Measurements from ENCODE around the gene HLCS. TPM values are rescaled to one million over a fixed set of nuclear protein-coding genes. Genes with fewer than 3 reads are reported as not detected.
A peak's percentile ranks its signal among the peaks of the same experiment; 100 is the strongest.

Gene HLCS
- polyA plus RNA-seq, 1 experiment, result 22.3 TPM

DNA sequence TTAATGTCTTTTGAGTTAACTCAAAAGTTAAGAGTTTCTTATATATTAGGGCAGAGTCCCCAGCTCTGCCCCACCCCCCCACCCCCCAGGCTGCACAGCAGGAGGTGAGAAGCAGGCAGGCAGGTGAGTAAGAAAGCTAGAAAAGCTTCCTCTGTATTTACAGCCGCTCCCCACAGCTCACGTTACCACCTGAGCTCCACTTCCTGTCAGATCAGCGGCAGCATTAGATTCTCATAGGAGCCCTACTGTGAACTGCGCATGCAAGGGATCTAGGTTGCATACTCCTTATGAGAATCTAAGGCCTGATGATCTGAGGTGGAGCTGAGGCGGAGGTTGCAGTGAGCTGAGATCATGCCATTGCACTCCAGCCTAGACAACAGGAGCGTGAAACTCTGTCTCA is 185.6 kb downstream of the HLCS start:
- DNase-seq (ENCODE audit: low read depth, low spot score), result no peak
- Histone ChIP-seq H3K4me3 (ENCODE audit: low read depth, low read length) (no peak overlapping the region), H3K27me3 (ENCODE audit: control insufficient read depth, insufficient read depth, low read length) (no peaks in the 10 kb centered on the region), H3K27ac (ENCODE audit: low read depth, low read length) (no peak overlapping the region), H3K9me3 (ENCODE audit: control insufficient read depth, insufficient read depth, low read length) (no peaks in the 10 kb centered on the region)
- POLR2A ChIA-PET, result no interaction called here
- TF ChIP-seq, protein P1, sequence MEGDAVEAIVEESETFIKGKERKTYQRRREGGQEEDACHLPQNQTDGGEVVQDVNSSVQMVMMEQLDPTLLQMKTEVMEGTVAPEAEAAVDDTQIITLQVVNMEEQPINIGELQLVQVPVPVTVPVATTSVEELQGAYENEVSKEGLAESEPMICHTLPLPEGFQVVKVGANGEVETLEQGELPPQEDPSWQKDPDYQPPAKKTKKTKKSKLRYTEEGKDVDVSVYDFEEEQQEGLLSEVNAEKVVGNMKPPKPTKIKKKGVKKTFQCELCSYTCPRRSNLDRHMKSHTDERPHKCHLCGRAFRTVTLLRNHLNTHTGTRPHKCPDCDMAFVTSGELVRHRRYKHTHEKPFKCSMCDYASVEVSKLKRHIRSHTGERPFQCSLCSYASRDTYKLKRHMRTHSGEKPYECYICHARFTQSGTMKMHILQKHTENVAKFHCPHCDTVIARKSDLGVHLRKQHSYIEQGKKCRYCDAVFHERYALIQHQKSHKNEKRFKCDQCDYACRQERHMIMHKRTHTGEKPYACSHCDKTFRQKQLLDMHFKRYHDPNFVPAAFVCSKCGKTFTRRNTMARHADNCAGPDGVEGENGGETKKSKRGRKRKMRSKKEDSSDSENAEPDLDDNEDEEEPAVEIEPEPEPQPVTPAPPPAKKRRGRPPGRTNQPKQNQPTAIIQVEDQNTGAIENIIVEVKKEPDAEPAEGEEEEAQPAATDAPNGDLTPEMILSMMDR (IDR thresholded peaks at IDR 0.05; ENCODE audit: low read depth, low read length), result no peak
- CTCF ChIA-PET, result no interaction called here

DNA sequence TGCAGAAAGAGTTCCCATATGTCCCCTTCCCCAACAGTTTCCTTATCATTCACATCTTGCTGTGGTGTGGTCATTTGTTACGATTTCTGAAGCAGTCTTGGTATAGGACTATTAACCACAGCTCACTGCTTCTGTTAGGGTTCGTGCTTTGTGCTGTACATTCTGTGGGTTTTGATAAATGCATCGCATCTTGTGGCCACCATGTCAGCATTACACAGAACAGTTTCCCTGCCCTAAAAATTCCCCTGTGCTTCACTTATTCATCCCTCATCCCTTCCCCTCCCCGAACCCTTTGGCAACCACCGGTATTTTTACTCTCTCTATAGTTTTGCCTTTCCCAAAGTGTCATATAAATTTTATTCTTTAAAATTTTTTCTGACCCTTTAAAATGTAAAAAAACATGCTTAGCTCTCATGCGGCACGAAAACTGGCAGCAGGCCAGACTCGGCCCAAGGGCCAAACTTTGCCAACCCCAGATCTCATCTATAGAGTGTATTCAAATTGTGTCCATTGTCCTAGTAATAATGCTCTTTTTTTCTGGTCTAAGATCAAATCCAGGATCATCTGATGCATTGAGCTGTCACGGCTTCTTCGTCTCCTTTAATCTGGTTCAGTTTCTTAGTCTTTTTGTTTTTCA is 189.4 kb downstream of the HLCS start:
- H3K4me3 ChIP-seq (ENCODE audit: low read depth, low read length), result no peak overlapping the region
- DNase-seq (ENCODE audit: low read depth, low spot score), result no peak
- H3K9me3 ChIP-seq (ENCODE audit: control insufficient read depth, insufficient read depth, low read length), result no peaks in the 10 kb centered on the region
- H3K27ac ChIP-seq (ENCODE audit: low read depth, low read length), result no peak overlapping the region
- TF ChIP-seq, protein P1 (IDR thresholded peaks at IDR 0.05; ENCODE audit: low read depth, low read length), result no peak
- H3K27me3 ChIP-seq (ENCODE audit: control insufficient read depth, insufficient read depth, low read length), result no peaks in the 10 kb centered on the region
- CTCF ChIA-PET, result no interaction called here
- POLR2A ChIA-PET, result no interaction called here

DNA sequence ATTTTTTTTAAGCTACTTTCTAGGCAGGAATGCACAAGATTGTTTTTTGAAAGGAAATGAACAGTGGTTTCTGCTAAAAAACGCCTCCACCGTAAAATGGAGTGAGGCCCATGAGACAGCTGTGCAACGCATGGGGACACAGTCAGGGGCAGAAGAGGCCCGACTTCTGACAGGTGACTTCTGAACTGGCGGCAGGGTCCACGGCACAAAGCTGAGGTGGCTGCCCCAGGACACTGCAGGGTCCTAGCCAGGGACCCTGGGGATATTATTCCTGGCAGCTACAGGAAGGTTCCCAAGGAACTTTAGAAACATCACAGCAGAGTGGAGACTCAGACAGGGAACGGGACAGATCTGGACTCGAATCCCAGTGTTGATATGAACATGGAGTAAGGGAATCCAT is 192.5 kb downstream of the HLCS start:
- DNase-seq (ENCODE audit: low read depth, low spot score), result no peak
- H3K27ac ChIP-seq (ENCODE audit: low read depth, low read length), result no peak overlapping the region
- no peak overlapping the region for H3K4me3 ChIP-seq (ENCODE audit: low read depth, low read length)
- H3K27me3 ChIP-seq (ENCODE audit: control insufficient read depth, insufficient read depth, low read length), result no peaks in the 10 kb centered on the region
- ChIA-PET CTCF (interaction anchor here (1.7 kb wide), 2 partner anchors 25 to 144 kb away, joined by 4 to 7 read pairs; no protein-coding TSS in a partner anchor), POLR2A (no interaction called here)
- TF ChIP-seq, protein P1 (IDR thresholded peaks at IDR 0.05; ENCODE audit: low read depth, low read length), result no peak
- no peaks in the 10 kb centered on the region for H3K9me3 ChIP-seq (ENCODE audit: control insufficient read depth, insufficient read depth, low read length)

DNA sequence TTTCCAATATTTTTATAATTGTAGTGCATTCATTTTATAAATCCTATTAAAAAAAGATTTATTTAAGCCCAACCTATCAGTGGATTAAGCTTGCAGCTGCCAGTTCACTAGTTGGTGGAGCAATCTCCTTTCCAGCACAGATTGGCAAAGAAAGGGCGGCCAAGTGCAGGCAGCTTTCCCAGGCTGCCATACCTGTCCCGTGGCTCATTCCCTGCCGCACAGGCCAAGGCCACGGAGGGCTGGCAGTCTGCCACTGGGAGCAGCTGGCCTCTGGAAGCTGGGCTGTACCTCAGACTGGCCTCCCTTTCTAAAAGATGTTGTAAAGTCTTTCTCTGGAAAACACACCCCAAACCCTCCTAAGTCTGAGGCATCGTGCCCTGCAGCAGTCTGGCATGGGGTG is 193.4 kb downstream of the HLCS start:
- POLR2A ChIA-PET, result interaction anchor here (1.1 kb wide), 1 partner anchor 343 kb away, joined by 3 read pairs; no protein-coding TSS in a partner anchor
- CTCF ChIA-PET, result interaction anchor here (1.3 to 1.7 kb wide), 3 partner anchors 24 to 144 kb away, joined by 4 to 7 read pairs (median 4); no protein-coding TSS in a partner anchor
- H3K9me3 ChIP-seq (ENCODE audit: control insufficient read depth, insufficient read depth, low read length), result no peaks in the 10 kb centered on the region; the same call in 1 of the 2 replicates
- peak overlapping the region; percentile 39 for H3K27ac ChIP-seq (ENCODE audit: low read depth, low read length)
- no peak overlapping the region for H3K4me3 ChIP-seq (ENCODE audit: low read depth, low read length)
- peak; percentile 68 for DNase-seq (ENCODE audit: low read depth, low spot score)
- peaks cover 2% of the 10 kb centered on the region for H3K27me3 ChIP-seq (ENCODE audit: control insufficient read depth, insufficient read depth, low read length)
- TF ChIP-seq, protein P1 (IDR thresholded peaks at IDR 0.05; ENCODE audit: low read depth, low read length), result no peak

DNA sequence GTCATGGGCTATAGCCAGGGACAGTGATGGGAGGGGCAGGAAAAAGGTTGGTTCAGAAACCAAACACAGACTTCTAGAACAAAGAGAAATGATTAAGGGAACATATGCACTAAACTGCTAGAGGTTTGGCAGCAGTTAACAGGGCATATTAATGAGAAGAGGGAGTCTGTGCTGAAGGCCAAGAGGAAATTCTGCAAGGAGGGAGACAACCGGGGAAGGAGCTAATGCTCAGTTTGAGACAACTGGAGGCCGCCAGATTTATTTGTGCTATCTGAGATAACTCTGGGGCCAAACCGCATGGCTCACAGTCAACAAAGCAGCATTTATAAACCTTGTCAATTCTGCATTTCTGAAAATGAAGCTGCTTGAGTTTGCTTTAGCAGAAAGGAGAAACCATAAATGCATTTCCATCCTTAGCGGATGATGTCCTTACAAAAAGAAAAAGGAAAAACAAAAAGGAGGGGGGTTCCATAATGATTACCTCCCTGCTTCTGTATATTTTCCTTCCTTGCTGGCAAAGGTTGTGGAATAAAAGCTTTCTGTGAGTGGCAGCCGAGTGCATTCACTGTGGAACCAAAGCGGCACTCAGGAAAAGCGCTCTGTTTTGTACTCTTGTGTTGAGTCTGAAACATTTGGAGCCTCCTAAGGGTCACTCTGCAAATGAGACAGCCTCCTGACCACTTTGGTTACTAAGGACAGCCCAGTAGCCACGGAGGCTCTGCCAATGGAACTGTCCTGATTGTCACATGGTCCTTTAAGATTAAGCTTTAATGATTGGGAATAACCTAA is 197.2 kb downstream of the HLCS start:
- TF ChIP-seq, protein P1 (IDR thresholded peaks at IDR 0.05; ENCODE audit: low read depth, low read length), result no peak
- DNase-seq (ENCODE audit: low read depth, low spot score), result no peak
- ChIA-PET POLR2A (interaction anchor here (0.6 kb wide), 1 partner anchor 106 kb away, joined by 3 read pairs; no protein-coding TSS in a partner anchor), CTCF (interaction anchor here (0.8 to 1.4 kb wide), 2 partner anchors 85 to 148 kb away, joined by 3 read pairs; no protein-coding TSS in a partner anchor)
- Histone ChIP-seq H3K9me3 (ENCODE audit: control insufficient read depth, insufficient read depth, low read length) (no peaks in the 10 kb centered on the region; the same call in 1 of the 2 replicates), H3K4me3 (ENCODE audit: low read depth, low read length) (no peak overlapping the region), H3K27me3 (ENCODE audit: control insufficient read depth, insufficient read depth, low read length) (peaks cover 2% of the 10 kb centered on the region), H3K27ac (ENCODE audit: low read depth, low read length) (no peak overlapping the region)
